Stomach (tissue), 9 donors: ENCODE results near the gene DDX11. TPM values are rescaled to one million over a fixed set of nuclear protein-coding genes. Genes with fewer than 3 reads are reported as not detected.
A peak's percentile ranks its signal among the peaks of the same experiment; 100 is the strongest.
"Not testable (repeated sequence)": the region's sequence is repeated elsewhere in the genome, so short reads cannot be mapped to it uniquely, and the experiment has no call there.

Source experiments
- DNase-seq, 2 donors: peaks; one replicate each; pipeline versions ENCODE4 v3.0.0 to v3.0.0-alpha.2; 2013 to 2019
- H3K27ac ChIP-seq, 5 donors: fragments of 200-600 bp in 4 of 5; sonication (generic) in 4 of 5; one replicate each; pipeline ENCODE4 v1.5.1; 2013 to 2019; ENCODE audit warnings: mild to moderate bottlenecking in 1 of 5, moderate library complexity in 1 of 5
- H3K27me3 ChIP-seq, 3 donors: fragments of 200-600 bp; sonication (generic); one replicate each; pipeline ENCODE4 v1.5.1; 2017 to 2019; ENCODE audit warnings: mixed run types in 1 of 3
- H3K36me3 ChIP-seq, 4 donors: fragments of 200-600 bp; sonication (generic); 1 replicate in 3 of 4; 2 replicates in 1 of 4; pipeline ENCODE4 v1.5.1; 2016 to 2019
- H3K4me1 ChIP-seq, 4 donors: fragments of 200-600 bp; sonication (generic); one replicate each; pipeline ENCODE4 v1.5.1; 2016 to 2019
- H3K4me3 ChIP-seq, 4 donors: fragments of 200-600 bp; sonication (generic) in 3 of 4; one replicate each; pipeline ENCODE4 v1.5.1; 2016 to 2019; ENCODE audit warnings: mild to moderate bottlenecking in 1 of 4
- H3K9me3 ChIP-seq, 4 donors: fragments of 200-600 bp; sonication (generic); one replicate each; pipeline ENCODE4 v1.5.1; 2016 to 2019
- EP300 ChIP-seq: sonication (generic); formaldehyde crosslinking; IDR thresholded peaks from one replicate; pipeline ENCODE4 v1.6.1; 2017; ENCODE audit warnings: antibody characterized with exemption
- POLR2A ChIP-seq, 4 donors: fragments of 450-650 bp; IDR thresholded peaks; one replicate each; pipeline ENCODE4 v1.6.1; 2016; ENCODE audit warnings: antibody characterized with exemption in 4 of 4, control low read depth in 2 of 4, mild to moderate bottlenecking in 1 of 4, moderate library complexity in 1 of 4
- POLR2AphosphoS5 ChIP-seq, 3 donors: sonication (generic); formaldehyde crosslinking; IDR thresholded peaks; one replicate each; pipeline ENCODE4 v1.6.1; 2016; ENCODE audit warnings: antibody characterized with exemption in 3 of 3
- WGBS, 5 donors: extraction: QIAGEN DNeasy Blood & Tissue Kit in 3 of 5; methylation state at CpG; one replicate each; pipeline versions ENCODE4 v1.1.5 to v1.1.7; 2013 to 2018; 5-methylcytosine and 5-hydroxymethylcytosine counted together
- intact Hi-C: fragments of 100-400 bp; cut with DNase I; formaldehyde crosslinking; loops from one replicate; pipeline ENCODE4 v1.15.1; 2023; ENCODE audit warnings: low total_unique reads
- polyA plus RNA-seq, 3 donors: library from polyadenylated mRNA; stranded (reverse); fragments of 200-250 nt; gene quantifications; one replicate each; pipeline ENCODE4 v1.2.3, GENCODE V29; 2013
- total RNA-seq, 5 donors: library from RNA; depleted of rRNA; stranded (reverse); fragments of >200 nt; gene quantifications; one replicate each; pipeline versions ENCODE4 v1.1.0 to v1.2.3, GENCODE V29; 2014 to 2016
- TF ChIP-seq, protein P1 (sequence below), 7 experiments: fragments of 450-650 bp in 4 of 7; fragments of 200-600 bp in 3 of 7; sonication (generic) in 3 of 7; IDR thresholded peaks; one replicate each; pipeline ENCODE4 v1.5.1; 2016 to 2019; ENCODE audit warnings: antibody characterized with exemption in 7 of 7, control low read depth in 2 of 7, mild to moderate bottlenecking in 1 of 7
- donor health status: healthy with polysubstance abuse.
- donor health status: Bipolar disorder and iron deficiency.
- donor health status: healthy.

The DDX11 gene
- total and polyA plus RNA-seq, 8 donors: 9.1 to 104 (median 23.5) TPM

DNA sequence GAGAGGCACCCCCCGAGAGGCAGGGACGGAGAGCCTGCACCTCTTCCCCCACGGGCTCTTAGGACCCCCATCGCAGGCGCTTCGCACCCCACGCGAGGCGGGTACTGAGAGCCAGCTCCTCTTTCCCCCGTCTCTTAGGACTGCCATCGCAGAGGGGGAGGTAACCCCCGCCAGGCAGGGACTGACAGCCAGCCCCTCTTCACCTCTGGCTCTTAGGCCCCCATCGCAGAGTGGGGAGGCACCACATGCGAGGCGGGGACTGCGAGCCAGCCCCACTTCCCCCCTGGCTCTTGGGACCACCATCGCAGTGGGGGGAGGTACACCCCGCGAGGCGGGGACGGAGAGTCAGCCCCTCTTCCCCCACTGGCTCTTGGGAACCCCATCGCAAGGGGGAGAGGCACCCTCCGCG lies 46.1 kb downstream of the DDX11 start:
- WGBS, 5 donors: 23 to 97% (median 69%) methylated on average over 7 to 24 of the region's 24 CpGs; no CpG with 5 or more reads in 1 of the 5 donors
- Histone ChIP-seq H3K27me3 (peaks cover 0 to 38% (median 22%) of the 10 kb centered on the region in 3 donors), H3K36me3 (no peaks in the 10 kb centered on the region), H3K4me3 (peak overlapping the region in 2 of 4 donors; percentile 28 to 37), H3K4me1 (peaks cover 15 to 40% (median 31%) of the 10 kb centered on the region in 4 donors), H3K9me3 (no peaks in the 10 kb centered on the region), H3K27ac (no peak overlapping the region)
- no peak for DNase-seq
- TF ChIP-seq, protein P1, sequence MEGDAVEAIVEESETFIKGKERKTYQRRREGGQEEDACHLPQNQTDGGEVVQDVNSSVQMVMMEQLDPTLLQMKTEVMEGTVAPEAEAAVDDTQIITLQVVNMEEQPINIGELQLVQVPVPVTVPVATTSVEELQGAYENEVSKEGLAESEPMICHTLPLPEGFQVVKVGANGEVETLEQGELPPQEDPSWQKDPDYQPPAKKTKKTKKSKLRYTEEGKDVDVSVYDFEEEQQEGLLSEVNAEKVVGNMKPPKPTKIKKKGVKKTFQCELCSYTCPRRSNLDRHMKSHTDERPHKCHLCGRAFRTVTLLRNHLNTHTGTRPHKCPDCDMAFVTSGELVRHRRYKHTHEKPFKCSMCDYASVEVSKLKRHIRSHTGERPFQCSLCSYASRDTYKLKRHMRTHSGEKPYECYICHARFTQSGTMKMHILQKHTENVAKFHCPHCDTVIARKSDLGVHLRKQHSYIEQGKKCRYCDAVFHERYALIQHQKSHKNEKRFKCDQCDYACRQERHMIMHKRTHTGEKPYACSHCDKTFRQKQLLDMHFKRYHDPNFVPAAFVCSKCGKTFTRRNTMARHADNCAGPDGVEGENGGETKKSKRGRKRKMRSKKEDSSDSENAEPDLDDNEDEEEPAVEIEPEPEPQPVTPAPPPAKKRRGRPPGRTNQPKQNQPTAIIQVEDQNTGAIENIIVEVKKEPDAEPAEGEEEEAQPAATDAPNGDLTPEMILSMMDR (IDR thresholded peaks at IDR 0.05): no peak
- TF ChIP-seq POLR2A (IDR thresholded peaks at IDR 0.05): no peak
- TF ChIP-seq EP300: no peak
- TF ChIP-seq POLR2AphosphoS5 (IDR thresholded peaks at IDR 0.05): no peak
- intact Hi-C loops: no loop called here

- intact Hi-C loops: no loop called here
- WGBS, 5 donors: 24 to 91% (median 54%) methylated on average over 9 to 26 of the region's 26 CpGs; no CpG with 5 or more reads in 1 of the 5 donors
- peak in 1 of 2 donors; percentile 20 for DNase-seq
- H3K9me3 ChIP-seq: no peaks in the 10 kb centered on the region
- H3K27ac ChIP-seq: no peak overlapping the region
- H3K27me3 ChIP-seq: peaks cover 0 to 38% (median 22%) of the 10 kb centered on the region in 3 donors
- H3K4me3 ChIP-seq: no peak overlapping the region
- peaks cover 15 to 40% (median 31%) of the 10 kb centered on the region in 4 donors for H3K4me1 ChIP-seq
- H3K36me3 ChIP-seq: no peaks in the 10 kb centered on the region
- TF ChIP-seq, protein P1 (IDR thresholded peaks at IDR 0.05): no peak
- TF ChIP-seq EP300 (no peak), POLR2A (IDR thresholded peaks at IDR 0.05) (no peak), POLR2AphosphoS5 (IDR thresholded peaks at IDR 0.05) (no peak)
These were observed 46.8 kb downstream of the DDX11 start for GRCh38 chr12:31120392-31121008.

DNA sequence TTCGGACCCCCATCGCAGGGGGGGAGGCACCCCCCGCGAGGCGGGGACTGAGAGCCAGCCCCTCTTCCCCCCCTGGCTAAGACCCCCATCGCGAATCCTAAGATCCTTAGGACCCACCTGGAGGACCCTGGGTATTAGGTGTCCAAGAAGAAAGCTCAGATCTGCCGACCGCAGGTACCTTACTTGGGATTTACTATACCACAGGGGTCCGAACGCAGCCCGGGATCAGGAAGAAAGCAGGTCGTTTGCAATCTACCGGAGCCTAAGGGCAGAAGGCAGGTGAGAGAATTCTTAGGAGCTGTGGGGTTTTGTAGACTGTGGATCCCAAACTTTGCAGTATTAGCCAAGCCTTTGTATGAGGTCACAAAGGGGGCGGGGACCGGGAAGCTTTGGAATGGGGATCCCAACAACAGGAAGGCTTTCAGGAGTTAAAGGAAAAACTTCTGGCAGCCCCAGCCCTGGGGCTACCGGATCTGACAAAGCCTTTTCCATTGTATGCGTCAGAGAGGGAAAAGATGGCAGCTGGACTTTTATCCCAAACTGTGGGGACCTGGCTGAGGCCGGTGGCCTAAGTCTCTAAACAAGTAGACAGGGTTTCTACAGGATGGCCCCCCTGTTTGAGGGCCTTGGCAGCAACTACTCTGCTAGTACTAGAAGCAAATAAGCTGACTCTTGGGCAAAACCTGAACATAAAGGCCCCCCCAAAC lies 47.5 kb downstream of the DDX11 start:
- H3K9me3 ChIP-seq, H3K4me3 ChIP-seq, H3K27ac ChIP-seq, H3K36me3 ChIP-seq, intact Hi-C loops, DNase-seq: not testable (repeated sequence)
- 29 to 59% (median 36%) methylated on average over 11 to 19 of the region's 19 CpGs for whole genome bisulfite sequencing, 5 donors
- Histone ChIP-seq H3K27me3 (peaks cover 0 to 38% (median 22%) of the 10 kb centered on the region in 3 donors), H3K4me1 (peaks cover 15 to 40% (median 31%) of the 10 kb centered on the region in 4 donors)

DNA sequence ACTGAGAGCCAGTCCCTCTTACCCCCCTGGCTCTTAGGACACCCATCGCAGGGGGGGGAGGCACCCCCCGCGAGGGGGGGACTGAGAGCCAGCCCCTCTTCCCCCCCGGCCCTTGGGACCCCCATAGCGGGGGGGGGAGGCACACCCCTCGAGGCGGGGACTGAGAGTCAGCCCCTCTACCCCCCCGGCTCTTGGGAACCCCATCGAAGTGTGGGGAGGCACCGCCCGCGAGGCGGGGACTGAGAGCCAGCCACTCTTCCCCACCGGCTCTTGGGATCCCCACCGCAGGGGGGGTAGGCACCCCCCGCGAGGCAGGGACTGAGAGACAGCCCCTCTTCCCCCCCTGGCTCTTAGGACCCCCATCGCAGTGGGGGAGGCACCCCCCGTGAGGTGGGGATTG lies 48.8 kb downstream of the DDX11 start:
- no peak overlapping the region for H3K27ac ChIP-seq
- H3K4me1 ChIP-seq: peaks cover 13 to 33% (median 22%) of the 10 kb centered on the region in 4 donors
- H3K9me3 ChIP-seq: no peaks in the 10 kb centered on the region
- H3K4me3 ChIP-seq: no peak overlapping the region
- peaks cover 0 to 26% (median 18%) of the 10 kb centered on the region in 3 donors for H3K27me3 ChIP-seq
- WGBS, 5 donors: 79 to 80% (median 79%) methylated on average over 14 to 17 of the region's 19 CpGs; no CpG with 5 or more reads in 2 of the 5 donors
- intact Hi-C loops: no loop called here
- no peaks in the 10 kb centered on the region for H3K36me3 ChIP-seq
- TF ChIP-seq POLR2AphosphoS5 (IDR thresholded peaks at IDR 0.05): no peak
- TF ChIP-seq EP300: no peak
- TF ChIP-seq, protein P1 (IDR thresholded peaks at IDR 0.05): no peak
- DNase-seq: no peak

- WGBS, 5 donors: 69 to 80% (median 77%) methylated on average over 8 of the region's 8 CpGs
- intact Hi-C loops, H3K27ac ChIP-seq, H3K9me3 ChIP-seq, H3K27me3 ChIP-seq, H3K36me3 ChIP-seq, DNase-seq, H3K4me3 ChIP-seq: not testable (repeated sequence)
- peaks cover 0 to 17% (median 6%) of the 10 kb centered on the region in 4 donors for H3K4me1 ChIP-seq
These were observed 50.5 kb downstream of the DDX11 start for GRCh38 chr12:31124158-31124557.

GRCh38 chr12:31125171-31125570 lies 51.5 kb downstream of the DDX11 start:
- H3K4me3 ChIP-seq, H3K4me1 ChIP-seq, H3K9me3 ChIP-seq, H3K36me3 ChIP-seq, H3K27ac ChIP-seq, DNase-seq, H3K27me3 ChIP-seq, intact Hi-C loops: not testable (repeated sequence)
- whole genome bisulfite sequencing, 5 donors: 71 to 91% (median 84%) methylated on average over 2 of the region's 2 CpGs

GRCh38 chr12:31127209-31127848 lies 53.7 kb downstream of the DDX11 start:
- H3K4me1 ChIP-seq, H3K27me3 ChIP-seq, H3K4me3 ChIP-seq, H3K27ac ChIP-seq, H3K36me3 ChIP-seq, intact Hi-C loops, H3K9me3 ChIP-seq, DNase-seq: not testable (repeated sequence)
- 61 to 86% (median 77%) methylated on average over 1 to 2 of the region's 4 CpGs for WGBS, 5 donors

GRCh38 chr12:31136581-31136980 lies 62.9 kb downstream of the DDX11 start:
- intact Hi-C loops, H3K4me3 ChIP-seq, H3K36me3 ChIP-seq, H3K27me3 ChIP-seq, DNase-seq, H3K27ac ChIP-seq, H3K4me1 ChIP-seq, H3K9me3 ChIP-seq: not testable (repeated sequence)
- WGBS, 5 donors: 42 to 65% (median 50%) methylated on average over 2 of the region's 2 CpGs
